ENCODE measurements around the gene DNAH12.

- TF ChIP-seq CTCF (conservative IDR thresholded peaks at IDR 0.05; ENCODE audit: low read length), result no peak
- TF ChIP-seq EZH2phosphoT487 (IDR thresholded peaks at IDR 0.05; ENCODE audit: borderline replicate concordance), result no peak
Measured at GRCh38 chr3:57268416-57268815, 275.7 kb downstream of the DNAH12 start.
